ENCODE results near the gene TMEM200C.

GRCh38 chr18:5943514-5943913 lies 48.2 kb upstream of the TMEM200C start:
- TF ChIP-seq CTCF (conservative IDR thresholded peaks at IDR 0.05; ENCODE audit: low read length) (no peak), EZH2phosphoT487 (IDR thresholded peaks at IDR 0.05; ENCODE audit: borderline replicate concordance, low read depth, low read length) (no peak)

Measured in OCI-LY7 (cell line).